GM18517 (cell line): ENCODE results near the gene RPS25.
"Not testable (repeated sequence)": the region's sequence is repeated elsewhere in the genome, so short reads cannot be mapped to it uniquely, and the experiment has no call there.

Experiments used
- ATAC-seq: cut with Tn5 transposase; IDR thresholded peaks from one replicate; pipeline ENCODE4 v1.9.1; 2021; ENCODE audit warnings: mild to moderate bottlenecking, moderate library complexity; ENCODE audit not compliant: unreplicated experiment

The RPS25 gene

DNA sequence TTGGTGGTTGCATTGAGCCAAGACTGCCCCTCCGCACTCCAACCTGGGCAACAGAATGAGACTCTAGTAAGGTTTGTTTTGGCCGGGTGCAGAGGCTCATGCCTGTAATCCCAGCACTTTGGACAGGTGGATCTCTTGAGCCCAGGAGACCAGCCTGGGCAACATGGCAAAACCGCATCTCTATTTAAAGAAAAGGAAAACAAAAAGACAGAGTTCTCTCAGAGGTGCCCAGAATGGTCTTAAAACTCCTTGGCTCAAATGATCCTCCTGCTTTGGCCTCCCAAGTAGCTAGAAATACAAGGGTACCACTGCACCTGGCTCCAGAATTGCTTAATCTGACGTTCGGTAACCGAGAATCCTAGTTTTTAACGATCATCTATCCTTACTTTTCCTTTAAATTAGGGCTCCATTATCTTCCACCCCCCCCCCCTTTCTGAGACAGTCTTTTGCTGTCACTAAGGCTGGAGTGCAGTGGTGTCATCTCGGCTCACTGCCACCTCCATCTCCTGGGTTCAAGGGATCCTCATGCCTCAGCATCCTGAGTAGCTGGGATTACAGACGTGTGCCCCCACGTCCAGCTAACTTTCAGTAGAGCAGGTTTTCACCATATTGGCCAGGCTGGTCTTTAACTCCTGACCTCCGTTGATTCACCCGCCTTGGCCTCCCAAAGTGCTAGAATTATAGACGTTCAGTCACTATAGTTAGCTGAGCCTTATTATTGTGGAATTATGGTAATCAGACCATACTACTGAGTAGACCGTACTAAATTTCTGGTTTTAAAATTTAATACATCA lies 1.7 kb downstream of the RPS25 start:
- no peak for ATAC-seq

DNA sequence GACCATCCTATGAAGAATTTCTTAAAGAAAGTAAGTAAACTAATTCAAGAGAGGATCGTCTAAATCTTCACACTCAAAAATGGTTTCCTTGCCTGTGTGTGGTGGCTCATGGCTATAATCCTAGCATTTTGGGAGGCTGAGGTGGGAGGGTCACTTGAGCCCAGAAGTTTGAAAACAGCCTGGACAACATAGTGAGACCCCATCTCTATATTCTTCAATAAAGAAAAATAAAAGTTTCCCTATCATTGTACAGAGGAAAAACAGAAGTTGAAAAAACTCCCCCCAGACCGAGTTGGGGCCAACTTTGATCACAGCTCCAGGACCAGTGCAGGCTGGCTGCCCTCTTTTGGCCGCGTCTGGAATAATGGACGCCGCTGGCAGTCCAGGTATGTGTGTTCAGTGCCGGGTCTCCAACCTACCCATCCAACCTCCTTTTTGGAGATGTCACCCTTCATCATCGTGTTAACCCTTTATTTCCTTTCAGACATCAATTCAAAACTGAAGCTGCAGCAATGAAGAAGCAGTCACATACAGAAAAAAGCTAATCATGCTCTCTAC lies 3.0 kb downstream of the RPS25 start:
- no peak for ATAC-seq

DNA sequence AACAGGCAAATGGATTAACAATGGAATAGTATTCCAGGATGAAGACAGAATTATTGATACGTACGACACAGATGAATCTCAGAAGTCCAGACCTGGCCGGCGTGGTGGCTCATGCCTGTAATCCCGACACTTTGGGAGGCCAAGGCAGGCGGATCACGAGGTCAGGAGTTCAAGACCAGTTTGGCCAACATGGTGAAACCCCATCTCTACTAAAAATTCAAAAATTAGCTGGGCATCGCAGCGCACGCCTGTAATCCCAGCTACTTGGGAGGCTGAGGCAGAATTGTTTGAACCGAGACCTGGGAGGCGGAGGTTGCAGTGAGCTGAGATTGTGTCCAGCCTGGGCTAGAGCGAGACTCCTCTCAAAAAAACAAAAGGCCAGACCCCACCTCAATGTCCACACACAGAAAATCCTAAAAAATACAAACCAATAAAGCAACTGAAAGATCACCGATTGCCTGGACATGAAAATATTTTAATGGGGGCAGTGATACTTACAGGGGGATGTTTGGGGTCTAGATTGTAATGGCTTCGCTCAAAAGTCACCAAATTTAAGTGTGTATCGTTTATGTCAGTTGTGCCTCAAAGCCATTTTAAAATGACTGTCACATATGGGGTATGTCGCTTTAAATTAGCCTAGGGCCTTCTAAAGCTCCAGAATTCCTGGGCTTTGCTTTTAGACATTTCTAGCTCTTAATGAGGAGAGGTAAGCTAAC lies 3.8 kb downstream of the RPS25 start:
- ATAC-seq: no peak

DNA sequence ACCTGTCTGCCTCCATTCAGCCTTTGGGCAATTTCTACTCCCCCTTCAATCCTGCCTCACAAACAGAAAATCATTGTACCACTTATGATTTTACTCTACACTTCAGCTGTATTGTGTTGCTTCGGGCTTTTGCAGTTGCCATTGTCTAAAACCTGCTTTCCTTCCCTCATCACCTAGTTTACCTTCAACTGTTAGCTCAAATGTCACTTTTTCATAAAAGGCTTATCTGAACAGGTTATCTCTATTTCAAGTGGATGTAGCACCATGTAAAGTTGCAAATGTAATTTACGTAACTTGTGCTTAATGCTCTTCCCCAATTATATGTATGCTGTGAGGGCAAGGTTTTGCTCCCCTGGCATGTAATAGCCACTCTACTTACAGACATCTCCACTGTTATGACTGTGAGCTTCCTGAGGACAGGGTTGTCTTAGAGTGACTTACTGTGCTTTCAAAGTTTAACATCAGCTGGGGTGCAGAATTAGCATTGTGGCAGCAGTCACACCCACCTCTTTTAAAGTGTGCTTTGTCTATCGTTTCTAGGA lies 5.4 kb downstream of the RPS25 start:
- ATAC-seq: no peak

DNA sequence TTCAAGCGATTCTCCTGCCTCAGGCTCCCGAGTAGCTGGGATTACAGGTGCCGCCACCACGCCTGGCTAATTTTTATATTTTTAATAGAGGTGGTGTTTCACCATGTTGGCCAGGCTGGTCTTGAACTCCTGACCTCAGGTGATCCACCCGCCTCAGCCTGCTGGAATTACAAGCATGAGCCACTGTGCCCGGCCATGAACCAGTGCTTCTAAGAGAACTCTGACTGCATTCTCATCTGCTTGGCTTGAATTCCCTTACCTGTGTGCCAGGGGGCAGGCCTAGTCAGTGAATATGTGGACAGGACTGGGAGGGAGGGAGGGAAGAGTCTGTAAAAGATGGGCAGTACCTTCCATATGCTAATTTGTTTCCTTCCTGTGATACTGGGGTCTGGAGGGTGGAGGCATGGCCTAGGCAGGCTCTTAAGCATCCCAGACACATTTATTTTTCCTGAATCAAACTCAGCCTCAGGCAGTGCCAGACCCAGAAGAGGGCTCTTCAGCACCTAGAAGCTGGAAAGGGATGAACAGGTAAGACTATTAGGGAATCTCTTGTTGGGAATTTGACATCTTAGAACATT lies 6.6 kb downstream of the RPS25 start:
- ATAC-seq: no peak

DNA sequence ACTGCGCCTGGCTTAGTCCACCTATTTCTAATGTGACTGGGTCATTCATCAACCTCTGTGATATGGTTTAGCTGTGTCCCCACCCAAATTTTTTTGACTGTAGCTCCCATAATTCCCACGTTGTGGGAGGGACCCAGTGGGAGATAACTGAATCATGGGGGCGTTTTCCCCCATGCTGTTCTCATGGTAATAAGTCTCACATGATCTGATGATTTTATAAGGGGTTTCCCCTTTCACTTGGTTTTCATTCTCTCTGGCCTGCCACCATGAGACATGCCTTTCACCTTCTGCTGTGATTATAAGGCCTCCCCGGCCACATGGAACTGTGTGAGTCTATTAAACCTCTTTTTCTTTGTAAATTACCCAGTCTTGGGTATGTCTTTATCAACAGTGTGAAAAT lies 11.5 kb downstream of the RPS25 start:
- ATAC-seq: no peak

DNA sequence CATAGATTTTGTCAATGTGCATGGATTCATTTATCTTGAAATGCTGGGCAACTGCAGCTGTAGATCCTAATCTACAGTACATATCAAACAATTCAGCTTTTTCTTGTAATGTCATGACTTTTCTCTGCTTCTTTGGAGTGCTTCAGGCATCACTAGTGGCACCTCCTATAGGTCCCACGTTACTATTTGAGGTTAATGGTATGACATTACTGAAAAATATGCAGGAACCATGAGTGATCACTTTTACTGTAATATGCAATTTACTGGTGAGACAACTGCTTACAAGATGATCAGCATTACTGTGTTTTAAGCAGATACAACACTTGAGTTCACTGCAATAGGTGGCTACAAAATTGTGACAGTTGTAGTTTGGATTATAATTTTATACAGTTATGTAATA lies 17.2 kb downstream of the RPS25 start:
- ATAC-seq: no peak

DNA sequence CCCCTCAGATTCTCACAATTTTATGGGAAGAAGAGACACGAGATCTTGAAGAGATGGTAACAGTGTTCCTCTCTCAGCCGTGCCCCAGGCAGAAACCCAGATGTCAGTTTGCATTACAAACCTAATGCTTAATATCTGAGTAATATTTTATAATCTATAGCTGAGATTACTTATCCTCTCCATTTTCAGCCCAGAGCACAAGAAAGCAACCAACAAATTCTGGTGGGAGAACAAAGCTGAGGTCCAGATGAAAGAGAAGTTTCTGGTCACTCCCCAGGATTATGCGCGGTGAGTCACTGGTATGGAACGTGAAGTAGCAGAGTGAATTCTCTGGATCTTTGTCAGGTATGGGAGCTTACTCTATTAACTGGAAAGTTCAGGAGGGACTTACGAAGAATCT lies 19.3 kb downstream of the RPS25 start:
- no peak for ATAC-seq

DNA sequence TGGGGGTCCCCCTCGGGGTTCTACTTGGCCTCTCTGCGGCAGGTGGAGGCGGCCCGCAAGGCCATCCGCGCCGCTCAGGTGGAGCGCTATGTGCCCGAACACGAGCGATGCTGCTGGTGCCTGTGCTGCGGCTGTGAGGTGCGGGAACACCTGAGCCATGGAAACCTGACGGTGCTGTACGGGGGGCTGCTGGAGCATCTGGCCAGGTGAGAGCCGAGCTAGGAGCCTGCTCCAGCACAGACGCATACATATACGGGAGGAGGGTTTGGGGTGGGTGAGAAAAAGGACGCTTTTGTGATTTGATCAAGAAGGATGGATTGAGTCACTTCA lies 19.8 kb downstream of the RPS25 start:
- no peak for ATAC-seq

DNA sequence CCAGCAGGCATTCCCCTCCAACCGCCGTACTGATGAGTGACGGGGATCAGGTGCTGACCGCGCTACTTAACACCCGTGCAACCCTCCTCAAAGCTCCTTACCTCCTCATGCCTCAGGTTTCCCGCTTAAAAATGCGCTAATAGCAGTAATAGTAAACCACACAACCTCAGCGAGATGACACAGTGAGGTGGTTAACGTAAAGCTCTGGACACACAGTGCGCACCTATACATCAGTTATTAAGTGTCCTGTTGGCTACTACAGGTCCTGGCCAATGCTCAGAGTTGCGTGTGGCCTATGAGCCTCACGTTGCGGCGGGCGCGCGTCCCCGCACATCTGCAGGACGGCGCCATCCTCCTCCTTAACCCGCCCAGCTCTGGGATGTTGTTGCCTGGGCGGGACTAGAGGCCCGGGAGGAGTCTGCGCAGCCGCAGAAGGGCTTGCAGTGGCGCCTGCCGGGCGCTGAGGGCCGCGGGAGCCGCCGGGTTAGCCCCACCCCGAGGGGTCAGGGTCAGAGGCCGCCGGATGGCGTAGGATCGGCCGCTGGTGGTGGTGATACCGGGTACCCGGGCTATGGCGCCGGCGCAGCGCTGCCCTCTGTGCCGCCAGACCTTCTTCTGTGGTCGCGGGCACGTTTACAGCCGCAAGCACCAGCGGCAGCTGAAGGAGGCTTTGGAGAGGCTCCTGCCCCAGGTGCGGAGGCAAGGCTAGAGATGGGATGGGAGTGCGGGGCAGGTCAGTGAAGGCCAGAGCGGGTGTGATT lies 20.3 kb downstream of the RPS25 start, which contains the start of gene CENATAC:
Gene CENATAC, plus strand, starts transcription at position 512 of the 761 bp plus-strand sequence. Its CDS starts 60 bp downstream, at position 572.
- peak; percentile 84 for ATAC-seq

DNA sequence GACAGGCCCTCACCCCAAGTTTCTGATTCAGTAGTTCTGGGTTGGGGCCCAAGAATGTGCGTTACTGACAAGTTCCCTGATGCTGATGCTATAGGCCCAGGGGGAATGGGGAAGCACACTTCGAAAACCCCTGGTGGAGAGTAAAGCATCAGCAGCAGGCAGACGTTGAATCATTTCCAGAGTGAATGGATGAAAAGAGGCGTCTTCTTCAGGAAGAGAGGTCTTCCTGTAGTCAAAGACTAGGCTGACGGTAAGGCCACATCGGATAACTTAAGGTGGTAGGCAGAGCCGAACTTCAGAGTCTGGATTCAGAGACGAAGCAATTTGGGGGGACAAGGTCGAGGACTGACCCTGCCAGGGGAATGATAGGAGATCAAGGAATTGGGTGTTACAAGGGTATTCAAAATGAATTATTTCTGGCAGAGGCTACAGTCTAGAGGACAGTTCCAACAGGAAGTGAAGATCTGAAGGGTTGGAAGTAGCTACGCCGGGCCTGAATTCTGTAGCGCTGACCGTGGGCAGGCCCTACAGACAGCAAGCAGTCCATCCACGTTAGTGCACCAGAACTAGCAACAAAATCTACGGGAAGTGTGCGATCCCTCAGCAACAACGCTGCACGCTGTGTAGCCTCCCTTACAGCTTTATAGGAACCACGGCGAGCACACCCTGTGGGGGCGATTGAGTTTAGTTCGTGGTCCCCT lies 21.1 kb downstream of the RPS25 start:
- ATAC-seq: peak; percentile 13

DNA sequence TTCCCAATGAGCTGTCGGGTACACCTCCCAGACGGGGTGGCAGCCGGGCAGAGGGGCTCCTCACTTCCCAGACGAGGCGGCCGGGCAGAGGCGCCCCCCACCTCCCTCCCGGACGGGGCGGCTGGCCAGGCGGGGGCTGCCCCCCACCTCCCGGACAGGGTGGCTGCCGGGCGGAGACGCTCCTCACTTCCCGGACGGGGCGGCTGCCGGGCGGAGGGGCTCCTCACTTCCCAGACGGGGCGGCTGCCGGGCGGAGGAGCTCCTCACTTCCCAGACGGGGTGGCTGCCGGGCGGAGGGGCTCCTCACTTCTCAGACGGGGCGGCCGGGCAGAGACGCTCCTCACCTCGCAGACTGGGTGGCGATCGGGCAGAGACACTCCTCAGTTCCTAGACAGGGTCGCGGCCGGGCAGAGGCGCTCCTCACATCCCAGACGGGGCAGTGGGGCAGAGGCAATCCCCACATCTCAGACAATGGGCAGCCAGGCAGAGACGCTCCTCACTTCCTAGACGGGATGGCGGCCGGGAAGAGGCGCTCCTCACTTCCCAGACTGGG lies 26.6 kb downstream of the RPS25 start:
- ATAC-seq: not testable (repeated sequence)

DNA sequence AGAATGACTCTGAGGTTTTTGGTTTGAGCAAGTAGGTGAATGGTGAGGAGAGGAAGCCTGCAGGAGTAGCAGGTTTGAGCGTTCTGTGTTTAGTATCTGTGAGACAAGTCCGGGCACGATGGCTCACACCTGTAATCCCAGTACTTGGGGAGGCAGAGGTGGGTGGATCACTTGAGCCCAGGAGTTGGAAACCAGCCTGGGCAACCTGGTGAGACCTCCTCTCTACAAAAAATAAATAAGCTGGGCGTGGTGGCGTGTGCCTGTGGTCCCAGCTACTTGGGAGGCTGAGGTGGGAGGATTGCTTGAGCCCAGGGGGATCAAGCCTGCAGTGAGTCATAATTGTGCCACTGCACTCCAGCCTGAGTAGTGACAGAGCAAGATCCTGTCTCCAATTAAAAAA lies 29.9 kb downstream of the RPS25 start:
- ATAC-seq: no peak

DNA sequence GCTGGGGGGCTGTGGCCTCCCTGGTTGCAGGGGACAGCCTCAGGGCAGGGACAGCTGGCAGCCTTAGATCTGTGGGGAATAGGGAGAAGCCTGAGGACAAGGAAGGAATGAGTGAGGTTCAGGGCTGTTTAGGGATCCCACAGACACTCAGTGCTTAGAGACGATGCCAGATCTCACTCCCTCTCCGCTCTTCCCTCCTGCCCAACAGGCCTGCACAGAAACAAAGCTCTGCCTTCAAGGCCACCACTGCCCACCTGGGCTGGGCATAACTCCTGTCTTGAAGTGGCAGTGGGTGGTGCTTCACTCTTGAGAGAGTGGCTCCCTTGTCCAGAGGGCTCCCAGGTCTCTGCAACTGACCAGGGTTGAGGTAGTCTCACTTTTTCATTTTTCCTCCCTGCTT lies 33.3 kb downstream of the RPS25 start:
- ATAC-seq: no peak

DNA sequence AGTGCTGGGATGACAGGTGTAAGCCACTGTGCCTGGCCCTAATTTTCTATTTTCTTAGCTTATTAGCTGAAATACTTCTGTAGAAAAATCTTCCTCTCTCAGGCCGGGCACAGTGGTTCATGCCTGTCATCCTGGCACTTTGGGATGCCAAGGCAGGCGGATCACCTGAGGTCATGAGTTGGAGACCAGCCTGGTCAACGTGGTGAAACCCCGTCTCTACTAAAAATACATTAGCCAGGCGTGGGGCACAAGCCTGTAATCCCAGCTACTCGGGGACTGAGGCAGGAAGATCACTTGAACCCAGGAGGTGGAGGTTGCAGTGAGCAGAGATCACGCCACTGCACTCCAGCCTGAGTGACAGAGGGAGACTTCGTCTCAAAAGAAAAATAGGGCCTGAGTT lies 33.8 kb downstream of the RPS25 start:
- ATAC-seq: not testable (repeated sequence)

DNA sequence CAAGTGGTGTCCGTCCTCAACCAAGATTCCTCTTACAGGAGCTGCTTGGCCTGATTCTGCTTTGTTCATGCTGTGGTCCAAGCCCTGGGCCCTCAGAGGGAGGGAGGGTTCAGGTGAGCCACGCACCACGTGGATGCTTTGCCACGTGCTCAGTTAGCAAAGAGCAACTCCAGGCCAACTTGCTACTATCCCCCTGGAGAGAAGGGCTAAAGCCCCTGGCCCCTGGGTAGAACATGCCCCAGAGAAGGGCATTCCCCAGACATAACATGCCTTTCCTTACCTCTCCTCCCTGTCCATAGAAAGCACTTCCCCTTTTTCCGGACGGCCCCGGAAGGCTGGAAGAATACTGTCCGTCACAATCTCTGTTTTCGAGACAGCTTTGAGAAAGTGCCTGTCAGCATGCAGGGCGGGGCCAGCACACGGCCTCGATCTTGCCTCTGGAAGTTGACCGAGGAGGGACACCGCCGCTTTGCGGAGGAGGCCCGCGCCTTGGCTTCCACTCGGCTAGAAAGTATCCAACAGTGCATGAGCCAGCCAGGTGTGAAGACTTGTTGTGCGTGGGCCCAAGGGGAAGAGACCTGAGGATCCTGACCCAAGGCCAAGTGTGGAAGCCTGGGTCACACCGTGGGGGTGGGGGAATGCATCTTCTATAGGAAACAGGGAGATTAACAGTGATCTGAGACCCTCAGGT lies 37.8 kb downstream of the RPS25 start:
- ATAC-seq: no peak

DNA sequence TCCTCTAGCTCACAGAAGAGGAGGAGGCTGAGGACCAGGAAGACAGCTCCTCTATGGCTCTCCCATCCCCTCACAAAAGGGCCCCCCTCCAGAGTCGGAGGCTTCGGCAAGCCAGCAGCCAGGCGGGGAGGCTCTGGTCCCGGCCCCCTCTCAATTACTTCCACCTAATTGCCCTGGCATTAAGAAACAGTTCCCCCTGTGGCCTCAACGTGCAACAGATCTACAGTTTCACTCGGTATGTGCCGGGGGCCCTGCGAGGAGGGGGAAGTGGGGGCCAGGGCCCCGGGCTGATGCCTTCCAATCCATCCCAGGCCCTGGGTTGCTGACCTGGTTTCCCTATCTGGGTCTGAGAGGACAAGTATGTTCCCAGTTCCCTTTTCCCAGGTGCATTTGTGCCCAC lies 38.7 kb downstream of the RPS25 start:
- ATAC-seq: no peak

DNA sequence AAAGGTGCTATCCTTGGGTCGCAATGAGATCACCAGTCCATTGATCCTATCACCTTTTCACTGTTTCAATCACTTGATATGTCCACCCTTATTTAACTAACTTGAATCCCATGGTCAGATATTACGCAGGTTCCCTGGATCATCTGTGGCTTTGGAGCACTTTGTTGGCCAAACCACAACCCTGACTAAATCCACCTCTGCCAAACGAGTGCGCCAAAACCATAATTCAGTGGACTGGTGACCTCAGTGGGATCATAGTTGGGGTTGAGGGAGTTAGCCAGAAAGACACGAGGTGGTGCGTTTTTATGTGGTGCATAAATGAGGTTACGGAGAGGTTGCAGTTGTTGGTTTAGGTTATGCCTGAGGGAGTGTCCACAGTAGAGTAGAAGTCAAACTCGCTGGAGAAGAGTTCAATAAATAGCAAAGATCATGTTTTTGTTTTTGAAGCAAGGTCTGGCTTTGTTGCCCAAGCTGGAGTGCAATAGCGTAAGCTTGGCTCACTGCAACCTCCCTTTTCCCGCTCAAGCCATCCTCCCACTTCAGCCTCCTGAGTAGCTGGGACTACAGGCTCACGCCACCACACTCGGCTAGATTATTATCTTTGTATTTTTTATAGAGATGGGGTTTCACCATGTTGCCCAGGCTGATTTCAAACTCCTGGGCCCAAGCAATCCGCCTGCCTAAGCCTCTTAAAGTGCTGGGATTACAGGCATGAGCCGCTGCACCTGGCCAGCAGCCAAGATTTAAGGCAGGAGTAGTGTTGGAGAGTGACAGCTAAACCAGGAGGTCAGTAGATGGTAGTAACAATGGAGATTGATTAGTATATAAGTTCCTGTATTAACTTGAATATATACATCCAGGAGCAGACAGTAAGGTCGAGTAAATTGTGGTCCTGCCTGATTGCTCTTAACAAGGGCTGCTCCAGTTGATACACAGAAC lies 42.1 kb downstream of the RPS25 start:
- ATAC-seq: no peak
